Right ventricle myocardium superior (tissue), 1 donor: ENCODE results near the gene RHOC. TPM values are rescaled to one million over a fixed set of nuclear protein-coding genes. Genes with fewer than 3 reads are reported as not detected.
"Not testable (repeated sequence)": the region's sequence is repeated elsewhere in the genome, so short reads cannot be mapped to it uniquely, and the experiment has no call there.

Source experiments
- ATAC-seq: fragments of 200-7000 bp; cut with Tn5 transposase; one replicate; pipeline ENCODE4 v1.9.1; 2020; ENCODE audit warnings: mild to moderate bottlenecking; ENCODE audit not compliant: poor library complexity
- DNase-seq: peaks from one replicate; pipeline ENCODE4 v3.0.0-alpha.2; 2020
- intact Hi-C: fragments of 100-400 bp; cut with DNase I; formaldehyde crosslinking; loops from one replicate; pipeline ENCODE4 v1.11.2; 2022
- long read RNA-seq: library from polyadenylated mRNA; unstranded; transcript quantifications from one replicate; pipeline ENCODE4 v2.0.0, GENCODE V29; 2021
- total RNA-seq: library from RNA; stranded (reverse); fragmentation: NEBNext Ultra II Directional; extraction: Animal tissue kit (Norgen Biotek cat#: 25700); gene quantifications from one replicate; pipeline ENCODE4 v1.2.1, GENCODE V29; 2021
- donor health status: DM: no; HTN: yes; CAD: no; lungs with severe emphysema.

The RHOC gene
- total RNA-seq = 98.2 TPM
- long read RNA-seq, transcript RHOC-208 (5 exons, 1,355 nt) = minor isoform, 36 of 97 reads
- long read RNA-seq, transcript RHOC-202 (6 exons, 1,418 nt) = major isoform, 47 of 97 reads
- long read RNA-seq, partial matches to known transcripts = 7 of 97 reads
- long read RNA-seq, other reads (novel, unspliced or antisense) = 2 of 97 reads

- DNase-seq (peak; percentile 83), ATAC-seq (peak; percentile 90)
- intact Hi-C loops = loop anchor here (2.0 to 5.0 kb wide), 2 partner anchors 32 to 84 kb away; partner anchors contain the start of gene MOV10
Measured at GRCh38 chr1:112706505-112707220, at the start of gene RHOC. TSS of gene RHOC (minus strand) at chr1:112707127. CDS start at chr1:112703799, 3,328 bp downstream.

- ATAC-seq (no peak), DNase-seq (no peak)
- intact Hi-C loops = no loop called here
Measured at GRCh38 chr1:112754116-112754628, 47.2 kb upstream of the RHOC start.

GRCh38 chr1:112748396-112748795 lies 41.5 kb upstream of the RHOC start:
- no peak for DNase-seq
- no peak for ATAC-seq
- intact Hi-C loops = no loop called here

- peak; percentile 67 for ATAC-seq
- intact Hi-C loops = no loop called here
- no peak for DNase-seq
Measured at GRCh38 chr1:112744009-112744578, 37.2 kb upstream of the RHOC start.

GRCh38 chr1:112743174-112744008 lies 36.5 kb upstream of the RHOC start:
- intact Hi-C loops = no loop called here
- DNase-seq (no peak), ATAC-seq (no peak)

- no peak for ATAC-seq
Measured at GRCh38 chr1:112737573-112737972, 30.6 kb upstream of the RHOC start.

GRCh38 chr1:112735752-112736151 lies 28.8 kb upstream of the RHOC start:
- intact Hi-C loops = no loop called here
- DNase-seq = no peak
- ATAC-seq = no peak

More at GRCh38 chr1:112737573-112737972, 30.6 kb upstream of the RHOC start:
- no peak for DNase-seq
- intact Hi-C loops = no loop called here

GRCh38 chr1:112731451-112731850 lies 24.5 kb upstream of the RHOC start:
- DNase-seq (no peak), ATAC-seq (no peak)
- intact Hi-C loops = no loop called here

GRCh38 chr1:112729909-112730308 lies 23.0 kb upstream of the RHOC start:
- intact Hi-C loops = no loop called here
- ATAC-seq = no peak
- DNase-seq = no peak

GRCh38 chr1:112729011-112729410 lies 22.1 kb upstream of the RHOC start:
- ATAC-seq, intact Hi-C loops, DNase-seq: not testable (repeated sequence)

- ATAC-seq, intact Hi-C loops, DNase-seq: not testable (repeated sequence)
Measured at GRCh38 chr1:112728306-112728971, 21.5 kb upstream of the RHOC start.

GRCh38 chr1:112727716-112728115 lies 20.8 kb upstream of the RHOC start:
- intact Hi-C loops = no loop called here
- ATAC-seq (no peak), DNase-seq (no peak)

GRCh38 chr1:112724240-112724639 lies 17.3 kb upstream of the RHOC start:
- intact Hi-C loops, ATAC-seq, DNase-seq: not testable (repeated sequence)

- no peak for DNase-seq
- intact Hi-C loops = no loop called here
- ATAC-seq = no peak
Measured at GRCh38 chr1:112723511-112723839, 16.5 kb upstream of the RHOC start.

- intact Hi-C loops = no loop called here
- ATAC-seq = peak; percentile 44
- DNase-seq = no peak
Measured at GRCh38 chr1:112722601-112723510, 15.9 kb upstream of the RHOC start.

GRCh38 chr1:112721966-112722524 lies 15.1 kb upstream of the RHOC start:
- intact Hi-C loops = no loop called here
- no peak for DNase-seq
- no peak for ATAC-seq

- ATAC-seq, intact Hi-C loops, DNase-seq: not testable (repeated sequence)
Measured at GRCh38 chr1:112721294-112721693, 14.4 kb upstream of the RHOC start.
